PFSK-1 (cell line): ENCODE measurements around the gene HSPA12A.

Source experiments
- REST ChIP-seq, 2 experiments: IDR thresholded peaks; 2 replicates each; pipeline versions ENCODE4 v1.6.1 to v1.8.0; 2011 to 2012; ENCODE audit warnings: low read depth in 2 of 2, low read length in 2 of 2, control low read depth in 1 of 2, inconsistent platforms in 1 of 2, mild to moderate bottlenecking in 1 of 2, moderate library complexity in 1 of 2; ENCODE audit not compliant: insufficient read depth in 1 of 2
- TAF1 ChIP-seq: IDR thresholded peaks from 2 replicates; pipeline ENCODE4 v1.6.1; 2012; ENCODE audit warnings: low read length, control low read depth, borderline replicate concordance; ENCODE audit not compliant: insufficient read depth

GRCh38 chr10:116752969-116753665 is 10.8 kb upstream of the HSPA12A start:
- TF ChIP-seq REST (IDR thresholded peaks at IDR 0.05; ENCODE audit: insufficient read depth in 1 of 2, low read depth in 2 of 2, low read length in 2 of 2) (no peak), TAF1 (no peak)
